K562 (cell line): ENCODE results near the gene HAGHL. TPM values are rescaled to one million over a fixed set of nuclear protein-coding genes. Genes with fewer than 3 reads are reported as not detected.

Source experiments
- BACH1 ChIP-seq: fragments of 200-800 bp; sonication (Bioruptor generic); IDR thresholded peaks from 2 replicates; pipeline ENCODE4 v1.6.1; 2016; ENCODE audit warnings: missing genetic modification characterization, missing compliant biosample characterization
- CEBPB ChIP-seq: fragments of 450-650 bp; IDR thresholded peaks from 2 replicates; pipeline ENCODE4 v1.6.1; 2016; ENCODE audit warnings: missing genetic modification characterization, missing compliant biosample characterization
- ETV1 ChIP-seq: fragments of 450-650 bp; conservative IDR thresholded peaks from 2 replicates; pipeline ENCODE4 v1.6.1; 2016; ENCODE audit warnings: missing genetic modification characterization, control low read depth, low read depth, missing compliant biosample characterization
- FUS ChIP-seq: fragments of 200-400 bp; formaldehyde crosslinking; optimal IDR thresholded peaks from 2 replicates; pipeline ENCODE3; 2017; ENCODE audit warnings: low read depth, low read length
- MAZ ChIP-seq, 2 experiments: fragments of 450-650 bp in 1 of 2; sonication (generic) in 1 of 2; formaldehyde crosslinking; IDR thresholded peaks in 1 of 2; conservative IDR thresholded peaks in 1 of 2; 2 replicates each; pipeline versions ENCODE4 v1.4.0 to v1.5.0; 2020; ENCODE audit warnings: mild to moderate bottlenecking in 1 of 2, missing genetic modification reagents in 1 of 2
- MXI1 ChIP-seq: IDR thresholded peaks from 2 replicates; pipeline ENCODE4 v1.6.1; 2011; ENCODE audit warnings: low read depth, mild to moderate bottlenecking, improper control_type of control experiment, low read length
- MYC ChIP-seq, 2 experiments: fragments of 250-450 bp in 1 of 2; sonication (Bioruptor Pico) in 1 of 2; IDR thresholded peaks; 2 replicates each; pipeline versions ENCODE4 v1.5.1 to v1.6.1; 2012 to 2021; ENCODE audit warnings: low read depth in 2 of 2, borderline replicate concordance in 1 of 2, improper control_type of control experiment in 1 of 2, low read length in 1 of 2, mild to moderate bottlenecking in 1 of 2, moderate library complexity in 1 of 2
- NR2F6 ChIP-seq: fragments of 450-650 bp; formaldehyde crosslinking; IDR thresholded peaks from 2 replicates; pipeline ENCODE4 v1.4.0; 2020; ENCODE audit warnings: mild to moderate bottlenecking
- NR4A1 ChIP-seq, 2 experiments: fragments of 250-450 bp in 1 of 2; fragments of 450-650 bp in 1 of 2; sonication (Bioruptor Pico) in 1 of 2; IDR thresholded peaks; 2 replicates each; pipeline versions ENCODE4 v1.4.0 to v1.6.1; 2016 to 2020; ENCODE audit warnings: mild to moderate bottlenecking in 2 of 2, missing compliant biosample characterization in 1 of 2, missing genetic modification characterization in 1 of 2, moderate library complexity in 1 of 2
- PHB ChIP-seq: fragments of 250-450 bp; sonication (Bioruptor Pico); IDR thresholded peaks from 2 replicates; pipeline ENCODE4 v1.5.0; 2021
- PPARD ChIP-seq: fragments of 250-450 bp; sonication (Bioruptor Pico); IDR thresholded peaks from 2 replicates; pipeline ENCODE4 v1.8.0; 2022; ENCODE audit warnings: inconsistent platforms, mild to moderate bottlenecking, moderate library complexity
- PURB ChIP-seq: sonication (generic); formaldehyde crosslinking; IDR thresholded peaks from 2 replicates; pipeline ENCODE4 v1.9.0; 2021; ENCODE audit warnings: low read depth, mild to moderate bottlenecking, missing genetic modification reagents
- RB1 ChIP-seq: fragments of 450-650 bp; IDR thresholded peaks from 2 replicates; pipeline ENCODE4 v1.6.1; 2017; ENCODE audit warnings: low read depth, mild to moderate bottlenecking
- TCFL5 ChIP-seq: fragments of 250-450 bp; sonication (Bioruptor Pico); conservative IDR thresholded peaks from 2 replicates; pipeline ENCODE4 v1.6.1; 2021; ENCODE audit warnings: mild to moderate bottlenecking, moderate library complexity, matching md5 sums
- U2AF1 ChIP-seq: fragments of 200-400 bp; formaldehyde crosslinking; optimal IDR thresholded peaks from 2 replicates; pipeline ENCODE3; 2017; ENCODE audit warnings: mild to moderate bottlenecking, low read depth, low read length, moderate library complexity
- ZNF444 ChIP-seq: fragments of 250-450 bp; sonication (Bioruptor Pico); IDR thresholded peaks from 2 replicates; pipeline ENCODE4 v1.4.0; 2020; ENCODE audit warnings: mild to moderate bottlenecking, moderate library complexity
- polyA plus RNA-seq, 8 experiments: library from polyadenylated mRNA; depleted of rRNA in 4 of 8; stranded (reverse) in 5 of 8; unstranded in 3 of 8; fragments of >200 nt; fragmentation: Nextera tagmentation in 2 of 8; fragmentation: Illumina TruSeq in 1 of 8; extraction: Ambion mirVana in 2 of 8; extraction: Trizol in 1 of 8; gene quantifications; 2 replicates each; pipeline versions ENCODE4 v1.2.1 to v1.2.3, GENCODE V29; 2011 to 2014; ENCODE audit warnings: inconsistent platforms in 1 of 8, missing spikeins in 1 of 8
- total RNA-seq, 7 experiments: library from RNA; depleted of rRNA in 6 of 7; stranded (reverse); fragments of >200 nt in 6 of 7; fragmentation: Illumina TruSeq in 2 of 7; extraction: Trizol in 2 of 7; gene quantifications; 2 replicates each; pipeline versions ENCODE4 v1.2.1 to v1.2.3, GENCODE V29; 2011 to 2021; ENCODE audit warnings: low replicate concordance in 1 of 7
- TF ChIP-seq, protein P1 (sequence below): sonication (generic); formaldehyde crosslinking; IDR thresholded peaks from 2 replicates; pipeline ENCODE4 v1.8.0; 2023; ENCODE audit warnings: mild to moderate bottlenecking, missing genetic modification reagents
- TF ChIP-seq, protein P2 (sequence below): fragments of 250-450 bp; sonication (Bioruptor Pico); IDR thresholded peaks from 2 replicates; pipeline ENCODE4 v1.5.0; 2021
- TF ChIP-seq, protein P3 (sequence below): sonication (generic); formaldehyde crosslinking; IDR thresholded peaks from 2 replicates; pipeline ENCODE4 v1.8.1; 2022; ENCODE audit warnings: missing genetic modification reagents

HAGHL gene
- total and polyA plus RNA-seq, 9 of the 15 experiments (the other 6 are each of a cell fraction or from before 2014, with no cell fraction given), result 0.31 to 83.4 (median 20.7) TPM

DNA sequence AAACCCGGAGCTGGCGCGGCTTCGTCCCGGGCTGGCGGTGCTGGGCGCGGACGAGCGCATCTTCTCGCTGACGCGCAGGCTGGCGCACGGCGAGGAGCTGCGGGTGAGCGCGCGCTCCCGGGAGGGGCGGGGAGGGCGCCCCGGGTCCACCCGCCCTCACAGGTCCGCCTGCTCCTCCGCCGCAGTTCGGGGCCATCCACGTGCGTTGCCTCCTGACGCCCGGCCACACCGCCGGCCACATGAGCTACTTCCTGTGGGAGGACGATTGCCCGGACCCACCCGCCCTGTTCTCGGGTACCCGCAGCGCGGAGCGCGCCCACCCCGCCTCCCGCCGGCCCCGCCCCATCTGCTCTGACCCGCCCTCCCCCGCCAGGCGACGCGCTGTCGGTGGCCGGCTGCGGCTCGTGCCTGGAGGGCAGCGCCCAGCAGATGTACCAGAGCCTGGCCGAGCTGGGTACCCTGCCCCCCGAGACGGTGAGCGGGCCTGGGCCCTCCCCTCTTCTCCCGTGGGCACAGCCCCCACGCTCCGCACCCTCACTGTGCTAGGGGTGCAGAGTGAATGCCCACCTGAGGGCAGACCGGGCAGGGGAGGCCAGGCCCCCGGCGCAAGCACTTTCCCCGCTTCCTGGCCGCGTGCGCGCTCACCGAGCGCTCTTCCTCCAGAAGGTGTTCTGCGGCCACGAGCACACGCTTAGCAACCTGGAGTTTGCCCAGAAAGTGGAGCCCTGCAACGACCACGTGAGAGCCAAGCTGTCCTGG, 1.4 kb downstream of the HAGHL start (continued):
- TF ChIP-seq, protein P1, sequence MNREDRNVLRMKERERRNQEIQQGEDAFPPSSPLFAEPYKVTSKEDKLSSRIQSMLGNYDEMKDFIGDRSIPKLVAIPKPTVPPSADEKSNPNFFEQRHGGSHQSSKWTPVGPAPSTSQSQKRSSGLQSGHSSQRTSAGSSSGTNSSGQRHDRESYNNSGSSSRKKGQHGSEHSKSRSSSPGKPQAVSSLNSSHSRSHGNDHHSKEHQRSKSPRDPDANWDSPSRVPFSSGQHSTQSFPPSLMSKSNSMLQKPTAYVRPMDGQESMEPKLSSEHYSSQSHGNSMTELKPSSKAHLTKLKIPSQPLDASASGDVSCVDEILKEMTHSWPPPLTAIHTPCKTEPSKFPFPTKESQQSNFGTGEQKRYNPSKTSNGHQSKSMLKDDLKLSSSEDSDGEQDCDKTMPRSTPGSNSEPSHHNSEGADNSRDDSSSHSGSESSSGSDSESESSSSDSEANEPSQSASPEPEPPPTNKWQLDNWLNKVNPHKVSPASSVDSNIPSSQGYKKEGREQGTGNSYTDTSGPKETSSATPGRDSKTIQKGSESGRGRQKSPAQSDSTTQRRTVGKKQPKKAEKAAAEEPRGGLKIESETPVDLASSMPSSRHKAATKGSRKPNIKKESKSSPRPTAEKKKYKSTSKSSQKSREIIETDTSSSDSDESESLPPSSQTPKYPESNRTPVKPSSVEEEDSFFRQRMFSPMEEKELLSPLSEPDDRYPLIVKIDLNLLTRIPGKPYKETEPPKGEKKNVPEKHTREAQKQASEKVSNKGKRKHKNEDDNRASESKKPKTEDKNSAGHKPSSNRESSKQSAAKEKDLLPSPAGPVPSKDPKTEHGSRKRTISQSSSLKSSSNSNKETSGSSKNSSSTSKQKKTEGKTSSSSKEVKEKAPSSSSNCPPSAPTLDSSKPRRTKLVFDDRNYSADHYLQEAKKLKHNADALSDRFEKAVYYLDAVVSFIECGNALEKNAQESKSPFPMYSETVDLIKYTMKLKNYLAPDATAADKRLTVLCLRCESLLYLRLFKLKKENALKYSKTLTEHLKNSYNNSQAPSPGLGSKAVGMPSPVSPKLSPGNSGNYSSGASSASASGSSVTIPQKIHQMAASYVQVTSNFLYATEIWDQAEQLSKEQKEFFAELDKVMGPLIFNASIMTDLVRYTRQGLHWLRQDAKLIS, result no peak
- peak; percentile 35; the same call in 1 of the 2 replicates for TF ChIP-seq RB1
- peak; percentile 83 for TF ChIP-seq MXI1
- peak; percentile 46 to 71; a peak in 3 of 4 replicates for TF ChIP-seq MAZ (CRISPR knock-in tag; conservative IDR thresholded peaks at IDR 0.05 in 1 of 2, IDR thresholded peaks at IDR 0.05 in 1 of 2)
- no peak for TF ChIP-seq NR2F6 (CRISPR knock-in tag)
- TF ChIP-seq NR4A1 (CRISPR knock-in tag; IDR thresholded peaks at IDR 0.05), result no peak
- TF ChIP-seq NR4A1 (tag; IDR thresholded peaks at IDR 0.05), result no peak
- TF ChIP-seq, protein P2, sequence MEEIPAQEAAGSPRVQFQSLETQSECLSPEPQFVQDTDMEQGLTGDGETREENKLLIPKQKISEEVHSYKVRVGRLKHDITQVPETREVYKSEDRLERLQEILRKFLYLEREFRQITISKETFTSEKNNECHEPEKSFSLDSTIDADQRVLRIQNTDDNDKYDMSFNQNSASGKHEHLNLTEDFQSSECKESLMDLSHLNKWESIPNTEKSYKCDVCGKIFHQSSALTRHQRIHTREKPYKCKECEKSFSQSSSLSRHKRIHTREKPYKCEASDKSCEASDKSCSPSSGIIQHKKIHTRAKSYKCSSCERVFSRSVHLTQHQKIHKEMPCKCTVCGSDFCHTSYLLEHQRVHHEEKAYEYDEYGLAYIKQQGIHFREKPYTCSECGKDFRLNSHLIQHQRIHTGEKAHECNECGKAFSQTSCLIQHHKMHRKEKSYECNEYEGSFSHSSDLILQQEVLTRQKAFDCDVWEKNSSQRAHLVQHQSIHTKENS (CRISPR knock-in tag), result no peak
- 0 out of 2 replicates have a peak, but pooled peaks have one; percentile 9 for TF ChIP-seq ETV1 (tag)
- TF ChIP-seq PPARD (CRISPR knock-in tag), result no peak
- TF ChIP-seq, protein P3, sequence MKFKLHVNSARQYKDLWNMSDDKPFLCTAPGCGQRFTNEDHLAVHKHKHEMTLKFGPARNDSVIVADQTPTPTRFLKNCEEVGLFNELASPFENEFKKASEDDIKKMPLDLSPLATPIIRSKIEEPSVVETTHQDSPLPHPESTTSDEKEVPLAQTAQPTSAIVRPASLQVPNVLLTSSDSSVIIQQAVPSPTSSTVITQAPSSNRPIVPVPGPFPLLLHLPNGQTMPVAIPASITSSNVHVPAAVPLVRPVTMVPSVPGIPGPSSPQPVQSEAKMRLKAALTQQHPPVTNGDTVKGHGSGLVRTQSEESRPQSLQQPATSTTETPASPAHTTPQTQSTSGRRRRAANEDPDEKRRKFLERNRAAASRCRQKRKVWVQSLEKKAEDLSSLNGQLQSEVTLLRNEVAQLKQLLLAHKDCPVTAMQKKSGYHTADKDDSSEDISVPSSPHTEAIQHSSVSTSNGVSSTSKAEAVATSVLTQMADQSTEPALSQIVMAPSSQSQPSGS (CRISPR knock-in tag), result peak; percentile 38; the same call in 1 of the 2 replicates
- no peak for TF ChIP-seq PURB (CRISPR knock-in tag)
- TF ChIP-seq PHB (CRISPR knock-in tag), result no peak
- TF ChIP-seq CEBPB (tag), result no peak
- no peak for TF ChIP-seq BACH1 (tag)
- no peak for TF ChIP-seq FUS
- TF ChIP-seq TCFL5 (CRISPR knock-in tag), result no peak
- TF ChIP-seq U2AF1, result no peak
- peak; percentile 92 for TF ChIP-seq MYC (IDR thresholded peaks at IDR 0.05; ENCODE audit: low read depth, low read length)
- no peak for TF ChIP-seq MYC (CRISPR knock-in tag; IDR thresholded peaks at IDR 0.05; ENCODE audit: borderline replicate concordance, low read depth)
- no peak for TF ChIP-seq ZNF444
